Measurements from ENCODE around the gene KCNA10.

The KCNA10 gene

GRCh38 chr1:110477041-110477440 is 41.9 kb downstream of the KCNA10 start:
- DNase-seq, result no peak

- no peak for DNase-seq
These were observed 42.8 kb downstream of the KCNA10 start for GRCh38 chr1:110476028-110476765.

GRCh38 chr1:110475362-110476027 is 43.5 kb downstream of the KCNA10 start:
- DNase-seq, result no peak

DNA sequence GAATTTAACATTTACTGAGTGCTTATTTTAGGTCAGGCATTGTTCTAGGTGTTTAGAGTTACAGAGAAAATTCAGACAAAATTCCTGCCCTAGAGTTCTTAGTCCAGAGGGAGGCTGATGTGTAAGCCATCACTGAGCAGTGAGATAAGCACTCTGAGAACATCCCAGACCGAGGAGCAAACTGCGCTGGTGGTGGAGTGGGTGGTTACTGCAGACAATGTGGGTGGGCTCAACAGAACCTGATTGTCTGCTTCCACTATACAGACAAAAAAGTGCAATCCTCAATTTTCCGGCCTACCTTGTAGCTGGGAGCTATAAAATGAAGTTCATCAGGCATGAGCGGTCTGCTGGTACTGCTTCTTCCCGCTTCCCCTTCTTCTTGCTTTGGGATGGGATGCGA is 44.5 kb downstream of the KCNA10 start:
- no peak for DNase-seq

GRCh38 chr1:110472546-110472945 is 46.4 kb downstream of the KCNA10 start:
- no peak for DNase-seq

- DNase-seq, result no peak
These were observed 47.8 kb downstream of the KCNA10 start for GRCh38 chr1:110471131-110471530.
